Stimulated activated CD8-positive, alpha-beta memory T cell treated with anti-CD3 and anti-CD28 coated beads, Interleukin-4, amount 100 ng/mL, for 4 hours (primary cell): Measurements from ENCODE around the gene PLIN4.

Experiments used
- DNase-seq, 2 donors: peaks; one replicate each; pipeline ENCODE4 v3.0.0-alpha.2; 2020; ENCODE audit warnings: low read depth in 2 of 2, low spot score in 1 of 2

Gene PLIN4

DNA sequence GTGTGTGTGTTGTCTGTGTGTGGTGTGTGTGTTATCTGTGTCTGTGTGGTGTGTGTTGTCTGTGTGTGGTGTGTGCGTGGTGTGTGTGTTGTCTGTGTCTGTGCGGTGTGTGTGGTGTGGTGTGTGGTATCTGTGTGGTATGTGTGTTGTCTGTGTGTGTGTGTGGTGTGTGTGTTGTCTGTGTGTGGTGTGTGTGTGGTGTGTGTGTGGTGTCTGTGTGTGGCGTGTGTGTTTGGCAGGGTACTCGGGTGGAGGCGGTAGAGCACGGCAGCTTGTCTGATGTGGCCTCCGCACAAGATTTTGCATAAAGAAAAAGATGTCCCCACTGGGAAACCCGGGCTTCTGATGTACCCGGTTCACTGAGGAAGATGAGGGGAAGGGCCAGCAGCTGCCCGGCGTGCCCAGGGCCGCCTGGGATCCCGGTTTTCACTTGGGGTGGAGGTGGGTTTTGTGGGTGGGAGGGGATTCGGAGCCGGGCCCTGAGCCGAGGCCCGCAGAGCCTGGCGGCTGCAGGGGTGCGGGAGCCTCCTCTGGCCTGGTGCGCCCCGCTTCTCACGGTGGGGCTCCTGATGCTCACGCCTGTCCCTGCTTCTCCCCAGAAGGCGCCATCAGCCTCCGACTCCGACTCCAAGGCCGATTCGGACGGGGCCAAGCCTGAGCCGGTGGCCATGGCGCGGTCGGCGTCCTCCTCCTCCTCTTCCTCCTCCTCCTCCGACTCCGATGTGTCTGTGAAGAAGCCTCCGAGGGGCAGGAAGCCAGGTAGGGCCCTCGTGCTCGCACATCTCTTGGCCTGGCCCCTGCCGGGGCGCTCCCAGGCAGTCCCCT, 25.0 kb downstream of the PLIN4 start:
- no peak for DNase-seq

DNA sequence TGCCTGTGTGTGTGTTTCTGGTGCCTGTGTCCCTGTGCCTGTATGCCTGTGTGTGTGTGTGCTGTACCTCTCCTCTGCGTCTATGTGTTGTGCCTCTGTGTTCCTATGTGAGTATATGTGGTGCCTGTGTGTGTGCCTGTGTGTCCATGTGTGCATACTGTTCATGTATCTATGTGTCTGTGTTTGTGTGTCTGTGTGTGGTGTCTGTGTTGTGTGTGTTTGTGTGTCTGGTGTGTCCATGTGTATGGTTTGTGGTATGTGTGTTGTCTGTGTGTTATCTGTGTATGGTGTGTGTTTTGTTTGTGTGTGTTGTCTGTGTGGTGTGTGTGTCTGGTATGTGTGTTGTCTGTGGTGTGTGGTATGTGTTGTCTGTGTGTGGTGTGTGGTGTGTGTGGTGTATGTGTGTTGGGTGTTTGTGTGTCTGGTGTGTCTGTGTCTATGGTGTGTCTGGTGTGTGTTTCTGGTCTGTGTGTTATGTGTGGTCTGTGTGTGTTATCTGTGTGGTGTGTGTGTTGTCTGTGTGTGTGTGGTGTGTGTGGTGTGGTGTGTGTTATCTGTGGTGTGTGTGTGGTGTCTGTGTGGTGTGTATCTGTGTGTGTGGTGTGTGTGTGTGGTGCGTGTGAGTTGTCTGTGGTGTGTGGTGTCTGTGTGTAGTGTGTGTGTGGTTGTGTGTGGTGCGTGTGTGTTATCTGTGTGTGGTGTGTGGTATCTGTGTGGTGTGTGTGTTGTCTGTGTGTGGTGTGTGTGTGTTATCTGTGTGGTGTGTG, 25.8 kb downstream of the PLIN4 start:
- DNase-seq = no peak

DNA sequence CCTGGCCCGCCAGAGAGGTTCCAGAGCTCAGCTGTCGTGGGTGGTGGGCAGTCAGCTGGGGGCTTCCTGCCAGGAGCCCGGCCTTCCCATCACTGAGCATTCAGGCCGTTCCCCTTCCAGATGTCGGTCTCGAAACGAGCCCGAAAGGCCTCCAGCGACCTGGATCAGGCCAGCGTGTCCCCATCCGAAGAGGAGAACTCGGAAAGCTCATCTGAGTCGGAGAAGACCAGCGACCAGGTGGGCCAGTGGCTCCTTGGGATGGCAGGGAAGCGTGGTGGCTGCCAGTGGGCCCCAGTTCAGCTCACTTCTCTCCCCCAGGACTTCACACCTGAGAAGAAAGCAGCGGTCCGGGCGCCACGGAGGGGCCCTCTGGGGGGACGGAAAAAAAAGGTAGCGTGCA, 26.8 kb downstream of the PLIN4 start:
- DNase-seq = no peak

DNA sequence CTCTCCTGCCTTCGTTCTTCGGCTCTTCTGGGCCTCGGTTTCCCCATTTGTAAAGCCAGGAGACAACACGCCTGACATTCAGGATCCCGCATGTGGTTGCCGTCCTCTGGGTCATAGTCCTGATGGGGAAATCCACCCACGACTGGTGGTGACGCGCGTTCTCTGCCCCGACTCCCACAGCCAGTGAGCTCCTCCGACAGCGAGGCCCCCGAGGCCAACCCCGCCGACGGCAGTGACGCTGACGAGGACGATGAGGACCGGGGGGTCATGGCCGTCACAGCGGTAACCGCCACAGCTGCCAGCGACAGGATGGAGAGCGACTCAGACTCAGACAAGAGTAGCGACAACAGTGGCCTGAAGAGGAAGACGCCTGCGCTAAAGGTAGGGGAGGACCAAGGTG, 29.8 kb downstream of the PLIN4 start:
- DNase-seq = no peak

DNA sequence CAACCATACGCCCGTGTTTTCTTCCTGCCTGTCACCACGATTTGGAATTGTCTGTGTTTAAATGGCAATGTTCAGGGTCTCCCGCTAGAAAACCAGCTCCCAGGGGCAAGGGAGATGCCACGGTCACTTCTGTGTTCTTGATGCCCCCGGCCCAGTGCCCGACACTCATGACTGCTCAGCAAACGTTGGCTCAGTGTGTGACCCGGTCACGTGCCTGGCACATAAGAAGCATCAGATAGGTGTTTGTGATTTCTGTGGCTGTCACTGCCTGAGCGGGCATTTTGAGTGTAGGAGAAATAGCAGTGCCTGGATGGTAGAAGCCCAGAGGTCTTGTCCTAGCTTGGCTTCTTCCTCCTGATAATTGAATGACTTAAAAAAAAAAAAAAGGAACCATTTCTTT, 30.7 kb downstream of the PLIN4 start:
- no peak for DNase-seq

DNA sequence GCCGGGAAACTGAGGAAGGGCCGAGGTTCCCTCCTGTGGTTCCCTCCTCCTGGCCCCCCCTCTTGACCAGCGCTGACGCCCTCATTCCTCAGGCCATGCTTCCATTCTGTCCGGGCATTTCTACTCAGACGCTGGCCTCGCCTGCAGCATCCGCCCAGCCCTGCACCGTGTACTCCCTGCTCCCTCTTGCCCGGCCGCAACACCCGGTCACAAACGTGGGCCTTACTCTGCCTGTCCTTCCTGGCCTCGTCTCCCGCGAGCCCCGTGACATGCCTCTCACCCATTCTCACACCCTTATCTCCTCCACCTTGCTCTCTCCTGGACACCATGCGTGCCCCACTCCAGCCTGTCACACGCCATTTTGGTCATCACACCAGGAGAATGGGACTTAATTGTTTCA, 34.9 kb downstream of the PLIN4 start:
- no peak for DNase-seq

DNA sequence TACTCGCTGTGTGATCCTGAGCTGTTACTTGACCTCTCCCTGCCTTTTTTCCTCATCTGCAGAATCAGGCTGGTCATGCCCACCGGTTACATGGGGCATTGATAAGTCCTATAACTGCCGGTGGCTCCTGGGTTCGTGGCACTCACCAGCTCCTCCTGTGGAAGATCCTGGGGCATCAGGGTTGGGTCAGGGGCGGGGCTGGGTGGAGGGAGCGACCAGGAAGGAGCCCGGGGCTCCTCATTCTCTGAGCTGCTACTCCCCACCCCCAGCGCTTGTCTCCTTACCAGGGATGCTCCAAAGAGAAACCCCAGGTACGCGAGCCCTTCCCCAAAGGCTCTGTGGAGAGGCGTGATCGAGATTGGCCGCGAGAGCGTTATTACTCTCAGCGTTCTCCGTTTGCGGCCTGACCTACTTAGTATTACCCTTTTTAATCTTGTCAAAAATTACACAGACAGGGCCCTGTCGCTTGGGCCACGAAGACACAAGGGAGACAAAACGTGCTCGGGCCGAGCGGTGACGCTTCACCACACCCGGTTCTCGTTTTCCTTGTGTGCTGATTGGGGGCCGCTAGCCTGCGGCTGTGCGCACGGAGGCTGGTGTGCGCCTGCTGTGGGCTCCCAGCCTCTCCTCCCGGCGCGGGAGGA, 35.4 kb downstream of the PLIN4 start:
- no peak for DNase-seq

DNA sequence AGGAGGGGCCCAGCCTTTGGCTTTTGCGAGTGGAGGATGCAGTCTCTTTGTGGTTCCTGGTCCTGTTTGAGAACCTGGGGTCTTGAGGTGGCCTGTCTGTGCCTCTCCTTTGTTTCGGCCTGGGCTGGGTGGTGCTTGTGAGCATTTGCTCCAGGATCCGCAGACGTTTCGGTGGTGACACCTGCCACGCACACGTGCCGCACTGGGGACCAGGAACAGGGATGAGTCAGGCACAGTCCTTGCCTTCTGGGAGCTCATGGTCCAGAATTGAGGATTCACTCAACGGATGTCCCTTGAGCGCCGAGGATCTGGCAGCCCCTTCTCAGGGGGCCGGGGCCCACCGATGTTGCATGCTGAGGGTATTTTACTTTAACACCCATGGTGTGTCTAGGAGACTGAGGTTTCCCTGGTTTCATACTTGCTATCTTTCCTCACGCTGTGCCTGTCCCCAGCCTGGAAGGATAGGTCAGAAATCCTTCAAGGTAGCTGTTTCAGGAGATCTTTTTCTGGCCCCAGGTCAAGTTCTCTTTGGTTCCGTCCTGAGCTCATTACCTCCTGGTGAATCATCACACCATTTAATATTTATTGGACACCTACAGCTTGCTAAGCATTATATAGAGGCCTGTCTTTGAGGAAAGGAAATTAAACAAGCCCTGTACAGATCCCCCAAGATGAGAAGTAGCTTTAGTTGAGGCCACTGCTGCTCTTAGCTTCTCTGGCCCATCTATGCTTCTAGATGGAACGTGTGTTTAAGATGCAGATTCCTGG, 41.1 kb downstream of the PLIN4 start:
- no peak for DNase-seq

DNA sequence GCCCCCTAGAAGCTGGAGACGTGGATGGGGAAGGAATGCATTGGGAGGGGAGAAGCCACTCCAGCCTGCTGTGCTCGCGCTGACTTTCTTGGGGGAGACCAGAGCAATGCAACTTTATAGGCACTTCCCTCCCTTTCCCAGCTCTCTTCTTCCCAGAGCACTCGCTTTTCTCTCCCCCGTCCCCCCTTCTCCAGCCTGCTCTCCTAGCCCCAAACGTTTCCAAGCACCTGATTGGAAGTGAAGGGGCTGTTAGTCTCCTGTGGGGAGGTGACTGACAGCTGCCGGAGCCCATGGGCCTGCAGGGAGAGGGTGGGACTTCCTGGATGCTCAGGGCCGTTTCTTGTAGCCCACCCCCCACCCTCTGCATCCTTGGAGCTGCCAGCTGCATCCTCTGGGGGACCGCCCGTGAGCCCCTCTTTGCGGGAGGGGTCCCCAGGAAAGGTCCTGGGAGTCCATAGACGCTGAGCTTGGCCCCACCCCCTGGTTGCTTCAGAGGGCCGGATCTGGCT, 43.7 kb downstream of the PLIN4 start:
- DNase-seq = no peak

DNA sequence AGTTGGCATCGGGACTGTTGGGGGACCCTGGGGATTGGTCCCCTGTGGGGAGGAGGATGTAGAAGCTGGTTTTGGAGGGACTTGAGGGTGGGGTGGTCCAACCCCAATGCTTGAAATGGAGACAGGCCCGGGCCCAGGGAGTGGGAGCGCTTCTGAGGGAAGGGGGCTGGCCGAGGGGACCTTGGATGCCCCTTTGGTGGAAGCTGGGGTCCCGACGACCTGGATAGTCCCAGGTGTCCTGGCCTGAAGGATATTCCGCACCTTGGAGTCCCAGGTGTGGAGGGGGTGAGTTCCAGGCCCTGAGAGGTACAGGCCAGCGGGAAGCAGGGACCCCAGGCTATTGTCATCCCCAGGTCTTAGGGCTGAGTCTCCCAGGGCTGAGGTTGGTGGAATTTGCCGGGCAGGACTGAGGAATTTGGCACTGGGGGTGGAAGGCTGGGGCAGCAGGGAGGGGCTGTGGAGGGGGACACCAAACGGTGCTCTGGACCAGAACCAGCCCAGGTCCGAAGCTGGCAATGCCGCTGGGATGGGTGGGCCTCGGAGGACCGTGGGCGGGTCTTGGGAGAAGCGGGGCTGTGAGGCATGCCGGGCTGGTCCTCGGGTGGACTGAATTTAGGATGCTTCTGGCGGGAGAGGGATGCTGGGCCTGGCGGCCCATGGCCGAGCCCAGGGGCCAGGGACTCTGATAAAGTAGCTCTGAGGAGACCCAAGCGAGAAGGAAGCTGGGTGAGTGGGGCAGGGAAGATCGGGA, 44.3 kb downstream of the PLIN4 start:
- no peak for DNase-seq

DNA sequence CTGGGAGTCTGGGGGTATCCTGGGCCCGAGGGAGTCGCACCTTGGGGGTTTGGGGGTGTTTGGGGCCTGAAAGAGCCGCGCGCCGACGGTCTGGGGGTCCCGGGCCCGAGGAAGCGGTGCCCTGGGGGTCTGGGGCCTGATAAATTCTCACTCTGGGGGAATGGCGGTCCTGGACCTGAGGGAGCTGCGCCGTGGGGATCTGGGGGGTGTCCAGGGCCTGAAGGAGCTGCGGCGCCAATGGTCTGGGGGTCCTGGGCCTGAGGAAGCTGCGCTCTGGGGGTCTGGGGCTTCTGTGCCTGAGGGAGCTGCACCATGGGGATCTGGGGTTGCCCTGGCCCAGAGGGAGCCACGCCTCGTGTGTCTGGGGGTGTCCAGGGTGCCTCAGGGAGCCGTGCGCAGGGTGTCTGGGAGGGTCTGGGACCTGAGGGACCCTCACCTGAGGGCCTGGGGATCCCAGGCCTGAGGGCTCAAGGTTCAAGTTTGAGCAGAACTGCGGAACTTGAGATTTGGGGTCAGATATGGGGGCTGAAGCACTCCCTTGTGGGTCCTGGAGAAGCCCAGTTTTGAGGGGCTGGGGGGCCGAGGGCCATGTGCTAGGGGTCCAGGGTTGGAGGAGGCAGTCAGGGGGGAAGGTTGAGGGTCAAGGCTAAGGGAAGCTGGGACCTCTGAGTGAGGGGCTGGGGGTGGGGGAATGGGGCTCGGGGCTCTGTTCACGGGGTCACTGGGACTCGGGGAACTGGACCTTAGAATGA, 45.1 kb downstream of the PLIN4 start:
- no peak for DNase-seq

DNA sequence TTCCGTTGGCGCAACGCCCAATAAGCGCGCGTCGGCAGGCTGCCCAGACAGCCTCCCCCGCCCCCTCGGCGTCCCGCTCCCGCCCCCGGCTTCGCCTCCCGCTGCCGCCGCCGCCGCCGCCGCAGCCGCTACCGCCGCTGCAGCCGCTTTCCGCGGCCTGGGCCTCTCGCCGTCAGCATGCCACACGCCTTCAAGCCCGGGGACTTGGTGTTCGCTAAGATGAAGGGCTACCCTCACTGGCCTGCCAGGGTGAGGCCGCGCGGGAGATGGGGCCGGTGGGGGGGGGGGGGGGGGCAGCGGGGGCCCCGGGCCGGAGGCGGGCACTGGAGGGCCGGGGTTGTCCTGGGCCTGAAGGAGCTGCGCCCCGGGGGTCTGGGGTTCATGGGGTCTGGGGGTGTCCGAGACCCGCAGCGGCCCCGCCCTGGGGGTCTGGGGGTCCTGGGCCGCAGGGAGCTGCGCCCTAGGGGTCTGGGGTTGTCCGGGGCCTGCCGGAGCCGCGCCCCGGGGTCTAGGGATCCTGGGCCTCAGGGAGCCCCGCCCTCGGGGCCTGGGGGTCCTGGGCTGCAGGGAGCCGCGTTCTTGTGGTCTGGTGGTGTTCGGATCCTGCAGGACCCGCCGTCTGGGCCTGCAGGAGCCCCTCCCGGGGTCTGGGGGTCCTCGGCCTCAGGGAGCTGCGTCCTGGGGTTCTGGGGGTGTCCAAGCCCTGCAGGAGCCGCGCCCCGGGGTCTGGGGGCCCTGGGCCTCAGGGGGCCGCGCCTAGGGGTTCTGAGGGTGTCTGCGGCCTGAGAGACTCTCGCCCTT, 45.9 kb downstream of the PLIN4 start, which contains the start of gene HDGFL2:
HDGFL2 (plus strand) TSS at position 124 of the 801 bp plus-strand sequence; CDS start at position 178, 54 bp downstream.
- no peak for DNase-seq

DNA sequence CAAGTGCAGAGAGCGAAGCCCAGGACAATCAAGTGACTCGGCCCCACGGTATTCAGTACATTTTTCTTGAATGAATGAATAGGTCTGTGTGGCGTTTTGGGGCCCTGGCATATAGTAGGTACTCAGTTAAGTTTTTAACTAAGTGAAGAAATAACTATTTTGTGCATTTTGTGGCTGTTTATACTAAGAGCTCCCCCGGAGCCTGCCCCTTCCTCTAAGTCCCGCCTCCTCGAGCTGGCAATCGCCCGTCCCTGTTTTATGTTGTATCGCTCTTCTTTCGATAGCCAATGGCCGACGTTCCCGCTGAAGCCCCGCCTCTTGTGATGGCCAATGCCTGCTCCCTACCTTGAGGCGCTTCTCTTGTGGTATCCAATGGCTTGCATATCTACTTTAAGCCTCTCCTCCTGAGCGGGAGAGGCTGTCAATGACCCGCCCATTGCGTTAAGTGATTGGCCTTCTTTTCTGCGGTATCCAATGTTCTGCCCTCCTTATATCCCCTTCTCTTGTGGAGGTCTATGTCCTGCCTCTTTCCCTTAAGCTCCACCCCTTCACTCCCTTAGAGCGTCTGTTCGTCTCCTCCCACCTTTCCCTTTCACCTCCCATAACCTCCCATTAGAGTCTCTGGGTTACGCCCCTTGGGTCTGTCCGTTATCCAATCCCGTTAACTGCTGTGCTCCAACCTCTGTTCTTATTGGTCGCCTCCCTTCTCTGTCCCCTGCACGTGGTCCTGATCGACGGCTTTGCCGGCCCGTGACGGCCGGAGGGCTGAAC, 46.7 kb downstream of the PLIN4 start:
- DNase-seq = peak; percentile 93 to 97

DNA sequence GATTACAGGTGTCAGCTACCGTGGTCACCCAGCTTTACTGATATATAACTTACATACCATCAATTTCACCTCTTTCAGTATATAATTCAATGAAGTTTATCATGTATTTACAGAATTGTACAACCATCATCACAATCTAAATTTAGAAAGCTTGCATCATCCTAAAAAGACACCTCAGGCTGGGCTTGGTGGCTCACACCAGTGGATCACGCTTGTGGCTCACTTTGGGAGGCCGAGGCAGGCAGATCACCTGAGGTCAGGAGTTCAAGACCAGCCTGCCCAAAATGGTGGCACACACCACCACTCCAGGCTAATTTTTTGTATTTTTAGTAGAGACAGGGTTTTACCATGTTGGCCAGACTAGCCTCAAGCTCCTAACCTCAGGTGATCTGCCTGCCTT, 50.5 kb downstream of the PLIN4 start:
- DNase-seq = no peak

DNA sequence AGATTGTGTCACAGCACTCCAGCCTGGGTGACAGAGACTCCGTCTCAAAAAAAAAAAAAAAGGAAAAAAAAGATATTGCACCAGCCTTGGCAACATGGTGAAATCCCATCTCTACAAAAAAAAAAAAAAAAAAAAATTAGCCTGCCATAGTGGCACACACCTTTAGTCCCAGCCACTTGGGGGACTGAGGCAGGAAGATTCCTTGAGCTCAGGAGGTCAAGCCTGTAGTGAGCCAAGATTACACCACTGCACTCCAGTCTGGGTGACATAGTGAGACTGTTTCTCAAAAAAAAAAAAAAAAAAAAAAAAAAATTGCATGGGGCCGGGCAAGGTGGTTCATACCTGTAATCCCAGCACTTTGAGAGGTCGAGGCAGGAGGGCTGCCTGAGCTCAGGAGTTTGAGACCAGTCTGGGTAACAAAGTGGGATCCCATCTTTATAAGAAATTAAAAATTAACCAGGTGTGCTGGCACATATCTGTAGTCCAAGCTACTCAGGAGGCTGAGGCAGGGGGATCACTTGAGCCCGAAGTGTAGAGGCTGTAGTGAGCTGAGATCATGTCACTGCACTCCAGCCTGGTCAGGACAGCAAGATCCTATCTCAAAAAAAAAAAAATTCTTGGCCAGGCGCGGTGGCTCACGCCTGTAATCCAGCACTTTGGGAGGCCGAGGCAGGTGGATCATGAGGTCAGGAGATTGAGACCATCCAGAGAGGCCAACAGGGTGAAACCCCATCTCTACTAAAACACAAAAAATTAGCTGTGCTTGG, 53.3 kb downstream of the PLIN4 start:
- no peak for DNase-seq

DNA sequence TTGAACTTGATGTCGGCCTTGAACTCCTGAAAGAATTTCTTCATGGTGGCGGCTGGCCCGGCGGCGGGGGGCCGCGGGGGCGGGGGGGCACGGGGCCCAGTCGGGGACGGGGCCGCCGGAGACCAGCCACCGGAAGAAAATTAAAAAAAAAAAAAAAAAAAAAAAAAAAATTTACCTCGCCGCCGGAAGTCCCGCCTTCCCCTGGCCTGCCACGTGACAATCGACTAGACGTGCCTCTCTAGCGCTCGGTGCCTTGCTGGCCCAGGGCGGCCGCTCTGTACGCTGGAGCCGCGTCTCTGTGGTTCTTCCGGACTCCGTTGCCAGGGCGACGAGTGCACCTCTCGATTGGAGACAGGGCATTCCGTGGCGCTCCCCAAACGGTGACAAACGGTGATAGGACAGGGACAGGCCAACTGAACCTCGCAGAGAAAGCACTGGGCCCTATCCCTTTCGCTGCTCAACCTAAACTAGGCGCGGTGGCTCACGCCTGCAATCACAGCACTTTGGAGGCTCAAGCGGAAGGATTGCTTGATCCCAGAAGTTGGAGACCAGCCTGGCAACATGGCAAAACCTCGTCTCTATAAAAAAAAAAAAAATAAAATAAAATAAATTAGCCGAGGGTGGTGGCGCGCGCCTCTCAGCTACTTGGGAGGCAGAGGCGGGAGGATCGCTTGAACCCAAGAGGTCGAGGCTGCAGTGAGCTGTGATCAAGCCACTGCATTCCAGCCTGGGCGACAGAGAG, 60.5 kb downstream of the PLIN4 start, which contains the start of gene UBXN6:
UBXN6 (minus strand) TSS at position 141 of the 742 bp plus-strand sequence; CDS start at position 44, 97 bp downstream.
- DNase-seq = peak; percentile 90 to 95
